HepG2 (cell line): ENCODE measurements around the gene IYD. TPM values are rescaled to one million over a fixed set of nuclear protein-coding genes. Genes with fewer than 3 reads are reported as not detected.

Experiments
- ATAC-seq: fragments of 200-7000 bp; cut with Tn5 transposase; 3 replicates; pipeline ENCODE4 v1.9.1; 2020; ENCODE audit warnings: mild to moderate bottlenecking, moderate library complexity
- BruUV-seq: library from RNA; stranded (reverse); fragments of 400-500 nt; replicated peaks from 2 replicates; lab custom pipeline; 2021; lab: Mats Ljungman, UMichigan
- CTCF ChIA-PET: fragments of 300-600 bp; formaldehyde crosslinking; extraction: SDS; loops from one replicate; lab custom pipeline; 2021; ENCODE audit warnings: low total read pairs, inconsistent platforms, low intra/inter-chr PET ratio; lab: Yijun Ruan, JAX
- POLR2A ChIA-PET: fragments of 350-600 bp; sonication (Branson Sonifier 250); formaldehyde crosslinking; loops from one replicate; lab custom pipeline; 2020; ENCODE audit warnings: antibody characterized with exemption, inconsistent platforms; lab: Yijun Ruan, JAX
- DNase-seq: peaks from one replicate; pipeline ENCODE4 v3.0.0-alpha.2; 2015; ENCODE audit warnings: low spot score
- FAIRE-seq: peaks from 3 replicates; lab custom pipeline; 2011; peaks lifted over from hg19 to GRCh38; lab: Jason Lieb, UNC
- H2AFZ ChIP-seq: one replicate; pipeline ENCODE4 v1.6.1; 2011; ENCODE audit warnings: low read length, inconsistent platforms
- H3K27ac ChIP-seq: fragments of 300-600 bp; 3 replicates; pipeline ENCODE4 v1.8.0; 2011; ENCODE audit warnings: mixed run types, mild to moderate bottlenecking, mixed read lengths, low read length, inconsistent platforms; ENCODE audit not compliant: insufficient read depth; ENCODE audit errors: extremely low read length
- H3K27me3 ChIP-seq, 2 experiments: fragments of 200-600 bp in 1 of 2; 2 replicates in 1 of 2; 3 replicates in 1 of 2; pipeline versions ENCODE4 v1.6.0 to v1.8.0; 2011; ENCODE audit warnings: low read length in 2 of 2, mild to moderate bottlenecking in 2 of 2, moderate library complexity in 2 of 2, inconsistent platforms in 1 of 2; ENCODE audit not compliant: insufficient read depth in 2 of 2, control insufficient read depth in 1 of 2
- H3K36me3 ChIP-seq, 2 experiments: fragments of 200-600 bp in 1 of 2; replicated peaks in 1 of 2; 2 replicates in 1 of 2; 3 replicates in 1 of 2; pipeline versions ENCODE4 v1.5.1 to v1.8.0; 2011; ENCODE audit warnings: low read length in 2 of 2, inconsistent platforms in 1 of 2; ENCODE audit not compliant: insufficient read depth in 2 of 2, control insufficient read depth in 1 of 2
- H3K4me1 ChIP-seq: 2 replicates; pipeline ENCODE4 v1.5.1; 2012; ENCODE audit warnings: low read length, inconsistent platforms; ENCODE audit not compliant: insufficient read depth
- H3K4me2 ChIP-seq: 2 replicates; pipeline ENCODE4 v1.6.0; 2011; ENCODE audit warnings: low read depth, low read length, inconsistent platforms
- H3K4me3 ChIP-seq, 3 experiments: fragments of 200-600 bp in 1 of 3; sonication (generic), shearing (Covaris generic) in 1 of 3; replicated peaks in 1 of 3; 2 replicates each; pipeline ENCODE4 v1.5.1; 2011 to 2016; ENCODE audit warnings: low read length in 3 of 3, inconsistent platforms in 2 of 3, low read depth in 2 of 3, mild to moderate bottlenecking in 2 of 3, control low read depth in 1 of 3, mixed read lengths in 1 of 3; ENCODE audit not compliant: insufficient read depth in 1 of 3
- H3K79me2 ChIP-seq: one replicate; pipeline ENCODE4 v1.6.1; 2011; ENCODE audit warnings: low read length, inconsistent platforms; ENCODE audit not compliant: insufficient read depth
- H3K9ac ChIP-seq: 2 replicates; pipeline ENCODE4 v1.6.0; 2011; ENCODE audit warnings: mild to moderate bottlenecking, low read depth, low read length, inconsistent platforms; ENCODE audit not compliant: insufficient read depth
- H3K9me3 ChIP-seq: 2 replicates; pipeline ENCODE4 v1.5.1; 2012; ENCODE audit warnings: mild to moderate bottlenecking, low read length
- H4K20me1 ChIP-seq: 2 replicates; pipeline ENCODE4 v1.6.0; 2011; ENCODE audit warnings: inconsistent platforms, mild to moderate bottlenecking, low read length, moderate library complexity; ENCODE audit not compliant: insufficient read depth
- FOXO1 ChIP-seq: sonication (generic); formaldehyde crosslinking; IDR thresholded peaks from 2 replicates; pipeline ENCODE4 v1.4.0; 2020; ENCODE audit warnings: missing genetic modification reagents
- GABPB1 ChIP-seq: IDR thresholded peaks from 2 replicates; pipeline ENCODE4 v1.6.1; 2016; ENCODE audit warnings: mild to moderate bottlenecking, missing genetic modification reagents, moderate library complexity, missing compliant biosample characterization
- HNF1A ChIP-seq, 2 experiments: sonication (generic) in 1 of 2; formaldehyde crosslinking in 1 of 2; IDR thresholded peaks; 2 replicates each; pipeline versions ENCODE4 v1.4.0 to v1.6.1; 2016 to 2020; ENCODE audit warnings: borderline replicate concordance in 1 of 2, low read depth in 1 of 2, mild to moderate bottlenecking in 1 of 2, missing genetic modification reagents in 1 of 2
- HNRNPLL ChIP-seq: fragments of 200-400 bp; formaldehyde crosslinking; IDR thresholded peaks from 2 replicates; pipeline ENCODE4 v1.6.1; 2017; ENCODE audit warnings: mild to moderate bottlenecking, low read depth, low read length; ENCODE audit not compliant: poor library complexity, severe bottlenecking
- HOMEZ ChIP-seq: IDR thresholded peaks from 2 replicates; pipeline ENCODE4 v1.6.1; 2016; ENCODE audit warnings: low read depth
- KDM6A ChIP-seq: IDR thresholded peaks from 2 replicates; pipeline ENCODE4 v1.6.1; 2016; ENCODE audit warnings: low read depth
- MXD3 ChIP-seq: IDR thresholded peaks from 2 replicates; pipeline ENCODE4 v1.6.1; 2016; ENCODE audit warnings: mild to moderate bottlenecking, missing biosample characterization, missing genetic modification reagents
- THAP7 ChIP-seq: sonication (generic); formaldehyde crosslinking; IDR thresholded peaks from 2 replicates; pipeline ENCODE4 v1.8.1; 2023; ENCODE audit warnings: mild to moderate bottlenecking, missing genetic modification reagents
- ZNF17 ChIP-seq: sonication (generic); formaldehyde crosslinking; IDR thresholded peaks from 2 replicates; pipeline ENCODE4 v1.5.0; 2020; ENCODE audit warnings: mild to moderate bottlenecking, missing genetic modification reagents
- ZNF557 ChIP-seq: sonication (generic); formaldehyde crosslinking; IDR thresholded peaks from 2 replicates; pipeline ENCODE4 v1.4.0; 2020; ENCODE audit warnings: missing genetic modification reagents
- ZNF577 ChIP-seq: sonication (generic); formaldehyde crosslinking; IDR thresholded peaks from 2 replicates; pipeline ENCODE4 v1.4.0; 2020; ENCODE audit warnings: mild to moderate bottlenecking, low read depth, missing genetic modification reagents, borderline replicate concordance
- ZNF605 ChIP-seq: sonication (generic); formaldehyde crosslinking; IDR thresholded peaks from 2 replicates; pipeline ENCODE4 v1.8.0; 2022; ENCODE audit warnings: mild to moderate bottlenecking, missing genetic modification reagents
- WGBS: methylation state at CpG from one replicate; pipeline ENCODE4 v1.1.6; 2017; ENCODE audit warnings: low lambda C conversion rate; 5-methylcytosine and 5-hydroxymethylcytosine counted together
- in situ Hi-C: cut with HindIII; loops from 2 replicates; pipeline ENCODE4 v1.10.0; 2017; ENCODE audit warnings: low pct_unique_long_range_greater_than_20kb; ENCODE audit not compliant: extremely low pct_ligation_motif_present
- intact Hi-C: fragments of 100-400 bp; cut with micrococcal nuclease; formaldehyde crosslinking; loops from one replicate; pipeline ENCODE4 v1.10.0; 2022; ENCODE audit not compliant: unreplicated experiment
- polyA plus RNA-seq, 8 experiments: library from polyadenylated mRNA; depleted of rRNA in 3 of 8; stranded (reverse) in 7 of 8; unstranded in 1 of 8; fragments of >200 nt; fragmentation: Illumina TruSeq in 4 of 8; extraction: Trizol in 4 of 8; gene quantifications; 2 replicates each; pipeline versions ENCODE4 v1.2.1 to v1.2.3, GENCODE V29; 2011 to 2016; ENCODE audit warnings: low read depth in 4 of 8, missing spikeins in 1 of 8, mixed read lengths in 1 of 8; ENCODE audit not compliant: insufficient read depth in 1 of 8
- total RNA-seq, 5 experiments: library from RNA; depleted of rRNA; stranded (reverse); fragments of >200 nt; fragmentation: Illumina TruSeq; extraction: Trizol; gene quantifications; 2 replicates each; pipeline ENCODE4 v1.2.3, GENCODE V29; 2016; ENCODE audit warnings: low read depth in 1 of 5

Gene IYD
- total and polyA plus RNA-seq, 2 of the 13 experiments (the other 11 are each of a cell fraction or from before 2014, with no cell fraction given): 0.01 to 0.46 TPM

- TF ChIP-seq THAP7 (CRISPR knock-in tag) (no peak), HNRNPLL (no peak), MXD3 (no peak)
- TF ChIP-seq, all 625 proteins: peak for 12
These were observed 49.4 kb downstream of the IYD start (continued) for GRCh38 chr6:150417899-150418826.

GRCh38 chr6:150418827-150419594 is 50.2 kb downstream of the IYD start:
- no peaks in the 10 kb centered on the region for H3K9me3 ChIP-seq
- ChIA-PET CTCF (interaction anchor here (0.9 to 6.0 kb wide), 5 partner anchors 180 to 399 kb away, joined by 3 to 107 read pairs (median 11); partner anchors contain the start of gene PLEKHG1), POLR2A (no interaction called here)
- no peak overlapping the region for H3K27ac ChIP-seq
- peak; percentile 21 for DNase-seq
- H3K27me3 ChIP-seq: 0 out of 5 replicates have a peak, but pooled peaks cover 0 to 6% of the 10 kb centered on the region in 2 experiments
- FAIRE-seq: peak; percentile 8
- intact Hi-C loops: loop anchor here (1.0 to 2.0 kb wide), 2 partner anchors 250 to 396 kb away; no protein-coding TSS in a partner anchor
- WGBS: 11% methylated on average over 21 of the region's 23 CpGs
- no TSS peak for BruUV-seq
- peak overlapping the region in 1 of 3 experiments; percentile 29; a peak in 1 of 6 replicates for H3K4me3 ChIP-seq
- in situ Hi-C loops: loop anchor here (5.0 to 25.0 kb wide), 4 partner anchors 186 to 918 kb away; no protein-coding TSS in a partner anchor
- H3K4me2 ChIP-seq: peak overlapping the region; percentile 54
- H2AFZ ChIP-seq: no peak overlapping the region
- H3K36me3 ChIP-seq: no peaks in the 10 kb centered on the region
- peak; percentile 91 for ATAC-seq
- H3K4me1 ChIP-seq: no peaks in the 10 kb centered on the region
- H4K20me1 ChIP-seq: no peaks in the 10 kb centered on the region
- no peak overlapping the region for H3K9ac ChIP-seq
- no peaks in the 10 kb centered on the region for H3K79me2 ChIP-seq
- TF ChIP-seq ZNF577 (CRISPR knock-in tag) (no peak), ZNF605 (CRISPR knock-in tag) (peak; percentile 71), GABPB1 (CRISPR knock-in tag) (peak; percentile 88), HOMEZ (CRISPR knock-in tag) (no peak), HNF1A (IDR thresholded peaks at IDR 0.05; ENCODE audit: low read depth) (no peak), HNF1A (CRISPR knock-in tag; IDR thresholded peaks at IDR 0.05; ENCODE audit: borderline replicate concordance) (no peak), KDM6A (CRISPR knock-in tag) (no peak), ZNF557 (CRISPR knock-in tag) (no peak), ZNF17 (no peak), FOXO1 (no peak)
